Peyer's patch (tissue), 4 donors: Measurements from ENCODE around the gene COX7A2L.

Source experiments
- POLR2A ChIP-seq, 2 donors: fragments of 450-650 bp; IDR thresholded peaks; one replicate each; pipeline ENCODE4 v1.5.1; 2017; ENCODE audit warnings: antibody characterized with exemption in 2 of 2, mild to moderate bottlenecking in 2 of 2, moderate library complexity in 2 of 2
- TF ChIP-seq, protein P1 (sequence below), 6 experiments: fragments of 450-650 bp in 4 of 6; fragments of 200-600 bp in 2 of 6; sonication (generic) in 1 of 6; IDR thresholded peaks; one replicate each; pipeline ENCODE4 v1.5.1; 2017 to 2019; ENCODE audit warnings: antibody characterized with exemption in 6 of 6, mild to moderate bottlenecking in 3 of 6, moderate library complexity in 1 of 6

- no peak for TF ChIP-seq POLR2A (IDR thresholded peaks at IDR 0.05)
- TF ChIP-seq, protein P1, sequence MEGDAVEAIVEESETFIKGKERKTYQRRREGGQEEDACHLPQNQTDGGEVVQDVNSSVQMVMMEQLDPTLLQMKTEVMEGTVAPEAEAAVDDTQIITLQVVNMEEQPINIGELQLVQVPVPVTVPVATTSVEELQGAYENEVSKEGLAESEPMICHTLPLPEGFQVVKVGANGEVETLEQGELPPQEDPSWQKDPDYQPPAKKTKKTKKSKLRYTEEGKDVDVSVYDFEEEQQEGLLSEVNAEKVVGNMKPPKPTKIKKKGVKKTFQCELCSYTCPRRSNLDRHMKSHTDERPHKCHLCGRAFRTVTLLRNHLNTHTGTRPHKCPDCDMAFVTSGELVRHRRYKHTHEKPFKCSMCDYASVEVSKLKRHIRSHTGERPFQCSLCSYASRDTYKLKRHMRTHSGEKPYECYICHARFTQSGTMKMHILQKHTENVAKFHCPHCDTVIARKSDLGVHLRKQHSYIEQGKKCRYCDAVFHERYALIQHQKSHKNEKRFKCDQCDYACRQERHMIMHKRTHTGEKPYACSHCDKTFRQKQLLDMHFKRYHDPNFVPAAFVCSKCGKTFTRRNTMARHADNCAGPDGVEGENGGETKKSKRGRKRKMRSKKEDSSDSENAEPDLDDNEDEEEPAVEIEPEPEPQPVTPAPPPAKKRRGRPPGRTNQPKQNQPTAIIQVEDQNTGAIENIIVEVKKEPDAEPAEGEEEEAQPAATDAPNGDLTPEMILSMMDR (IDR thresholded peaks at IDR 0.05): no peak
Observed at GRCh38 chr2:42340938-42341636, 19.9 kb downstream of the COX7A2L start.
